GM18507 (cell line): ENCODE measurements around the gene MTFP1.

ENCODE experiments used
- DNase-seq: peaks from one replicate; pipeline ENCODE4 v3.0.0; 2011; ENCODE audit warnings: low read depth; ENCODE audit not compliant: insufficient read length; ENCODE audit errors: extremely low spot score
- FAIRE-seq: peaks from 2 replicates; lab custom pipeline; 2011; peaks lifted over from hg19 to GRCh38; lab: Jason Lieb, UNC

The MTFP1 gene, protein sequence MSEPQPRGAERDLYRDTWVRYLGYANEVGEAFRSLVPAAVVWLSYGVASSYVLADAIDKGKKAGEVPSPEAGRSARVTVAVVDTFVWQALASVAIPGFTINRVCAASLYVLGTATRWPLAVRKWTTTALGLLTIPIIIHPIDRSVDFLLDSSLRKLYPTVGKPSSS

DNA sequence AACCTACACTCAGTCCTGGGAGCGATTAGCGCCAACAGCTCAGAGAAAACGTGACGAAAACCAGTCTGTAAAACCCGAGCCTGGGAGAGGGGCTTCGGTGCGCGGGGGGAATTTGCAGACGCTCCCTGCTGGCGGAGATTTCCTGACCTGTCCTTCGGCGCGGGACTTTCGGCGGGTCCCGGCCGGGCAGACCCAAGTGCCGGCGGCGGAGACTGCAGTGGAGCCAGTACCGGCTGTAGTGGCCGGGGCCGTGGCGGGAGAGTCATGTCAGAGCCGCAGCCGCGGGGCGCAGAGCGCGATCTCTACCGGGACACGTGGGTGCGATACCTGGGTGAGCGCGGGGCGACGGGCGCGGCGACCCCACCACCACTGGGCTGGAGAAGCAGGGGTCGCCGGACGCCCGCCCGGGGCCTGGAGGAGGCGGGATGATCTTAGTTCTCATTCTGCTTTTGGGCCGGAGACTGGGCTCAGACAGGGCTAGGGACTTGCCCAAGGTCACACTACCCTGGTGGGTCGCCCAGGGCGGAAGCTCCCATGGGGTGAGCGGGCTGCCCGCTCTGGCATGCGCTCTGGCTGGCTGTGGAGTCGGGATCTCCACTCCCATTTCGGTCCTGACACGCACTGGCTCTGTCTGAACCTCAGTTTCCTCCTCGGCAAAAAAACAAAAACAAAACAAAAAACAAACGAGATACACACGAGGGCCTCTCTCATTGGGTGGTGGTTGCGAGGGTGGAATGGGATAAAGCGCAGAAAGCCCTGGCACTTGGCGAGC is at the start of gene MTFP1:
MTFP1 (plus strand) TSS at position 153 of the 772 bp plus-strand sequence; CDS start at position 265, 112 bp downstream.
- peak; percentile 47 for DNase-seq
- peak; percentile 83 for FAIRE-seq

DNA sequence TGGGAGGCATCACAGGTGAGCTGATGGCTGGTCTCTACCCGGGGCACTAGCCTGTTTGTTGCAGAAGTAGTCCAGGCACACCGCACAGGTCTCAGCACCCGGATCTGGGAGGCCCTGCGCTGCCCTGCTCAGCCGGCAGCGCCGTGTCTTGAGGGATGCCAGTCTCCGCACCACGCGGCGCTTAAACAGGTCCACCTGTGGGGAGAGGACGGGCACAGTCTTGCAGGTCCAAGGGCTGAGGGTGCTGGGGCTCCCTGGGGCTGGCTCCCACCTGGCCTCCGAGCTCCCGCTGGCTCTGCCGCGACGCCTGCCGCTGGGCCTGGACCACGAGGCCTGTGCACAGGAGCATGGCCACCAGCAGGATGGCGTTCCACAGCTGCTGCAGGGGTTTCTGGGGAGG is 45.6 kb upstream of the MTFP1 start:
- no peak for FAIRE-seq

DNA sequence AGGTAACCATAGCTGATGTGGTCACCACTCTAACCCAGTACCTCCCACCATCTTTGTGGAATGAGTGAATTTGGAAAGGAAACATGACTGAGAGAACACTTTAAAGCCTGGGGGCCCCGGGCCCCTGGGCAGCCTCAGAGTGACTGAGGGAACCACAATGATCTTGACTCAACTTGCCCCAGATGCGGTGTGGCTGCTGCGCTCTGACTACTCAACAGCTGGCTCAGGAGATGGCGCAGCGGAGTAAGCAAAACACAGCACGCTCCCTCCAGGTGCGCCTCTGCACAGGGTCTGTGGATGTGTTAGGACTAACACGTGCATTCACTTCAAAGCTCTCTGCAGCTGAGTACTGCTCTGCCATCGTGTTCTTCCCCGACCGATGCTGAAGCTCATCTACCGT is 44.3 kb upstream of the MTFP1 start:
- FAIRE-seq (no peak), DNase-seq (no peak)

More for the DNA sequence above, 45.6 kb upstream of the MTFP1 start:
- no peak for DNase-seq

DNA sequence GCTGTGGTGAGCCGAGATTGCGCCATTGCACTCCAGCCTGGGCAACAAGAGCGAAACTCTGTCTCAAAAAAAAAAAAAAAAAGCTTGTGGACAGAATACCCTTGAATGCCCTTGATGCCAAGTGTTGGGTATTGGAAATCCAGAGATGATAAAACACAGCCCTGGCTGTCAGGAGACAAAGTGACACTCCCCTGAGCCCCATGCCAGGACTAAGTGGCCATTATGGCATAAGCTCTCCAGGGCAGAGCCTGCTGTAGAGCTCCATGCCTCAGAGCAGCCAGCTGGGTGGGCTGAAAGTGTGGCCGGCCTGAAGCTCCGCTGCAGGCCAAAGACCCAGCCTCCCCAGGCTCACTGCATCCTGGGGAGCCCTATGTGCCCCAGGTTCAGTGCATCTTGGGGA is 43.2 kb upstream of the MTFP1 start:
- FAIRE-seq (no peak), DNase-seq (no peak)

DNA sequence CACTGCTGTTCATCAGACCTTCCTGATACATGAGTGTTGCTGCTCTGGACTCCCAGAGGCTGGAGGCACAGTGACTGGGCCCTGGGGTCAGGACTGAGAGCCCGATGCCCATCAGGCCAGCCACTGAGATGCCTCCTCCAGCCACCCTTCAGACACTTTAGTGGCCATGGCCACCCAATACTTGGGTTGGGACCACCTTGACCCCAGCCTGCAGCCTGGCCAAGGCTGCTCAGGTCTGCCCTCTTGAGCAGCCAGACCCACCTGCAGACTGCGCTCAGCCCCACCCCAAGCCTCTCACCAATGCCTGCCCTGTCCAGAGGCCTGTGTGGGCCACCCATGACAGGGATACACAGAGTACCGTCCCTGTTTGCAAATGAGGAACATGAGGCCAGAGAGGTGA is 42.5 kb upstream of the MTFP1 start:
- DNase-seq (no peak), FAIRE-seq (no peak)

DNA sequence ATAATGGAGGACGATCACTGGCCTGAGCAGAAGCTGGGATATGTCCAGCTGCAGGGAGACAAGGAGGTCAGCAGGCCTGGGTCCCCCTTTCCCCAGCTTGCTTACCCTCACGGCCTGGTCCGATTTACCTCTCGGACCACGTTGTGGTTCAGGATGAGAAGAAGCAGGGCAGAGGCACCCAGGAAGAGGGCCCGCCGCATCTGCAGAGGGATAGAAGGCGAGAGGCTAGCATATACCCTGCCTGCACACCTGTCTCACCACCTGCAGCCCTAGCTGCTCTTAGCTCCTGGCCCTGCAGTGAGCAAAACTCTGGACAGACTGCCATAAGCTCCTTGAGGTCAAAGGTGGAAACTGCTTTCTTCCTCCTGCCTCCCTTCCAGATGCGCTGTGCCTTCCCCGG is 39.6 kb upstream of the MTFP1 start:
- FAIRE-seq (no peak), DNase-seq (no peak)

DNA sequence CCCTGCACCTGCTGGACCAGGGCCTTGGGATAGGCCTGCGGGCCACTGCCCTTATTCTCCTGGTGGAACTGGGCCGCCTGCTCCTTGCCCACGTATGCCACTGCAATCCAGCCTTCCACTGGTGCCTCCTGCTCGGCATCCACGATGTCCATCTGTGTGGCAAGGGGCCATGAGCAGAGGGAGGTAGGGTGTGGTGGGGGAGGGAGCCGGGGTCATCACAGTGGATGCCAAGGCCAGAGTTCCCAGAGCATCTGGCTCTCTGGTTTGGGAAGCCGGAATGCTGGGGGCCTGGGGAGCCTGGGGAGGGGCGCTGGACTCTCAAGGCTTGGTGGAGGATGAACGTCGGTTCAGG is 39.0 kb upstream of the MTFP1 start:
- FAIRE-seq (no peak), DNase-seq (no peak)

DNA sequence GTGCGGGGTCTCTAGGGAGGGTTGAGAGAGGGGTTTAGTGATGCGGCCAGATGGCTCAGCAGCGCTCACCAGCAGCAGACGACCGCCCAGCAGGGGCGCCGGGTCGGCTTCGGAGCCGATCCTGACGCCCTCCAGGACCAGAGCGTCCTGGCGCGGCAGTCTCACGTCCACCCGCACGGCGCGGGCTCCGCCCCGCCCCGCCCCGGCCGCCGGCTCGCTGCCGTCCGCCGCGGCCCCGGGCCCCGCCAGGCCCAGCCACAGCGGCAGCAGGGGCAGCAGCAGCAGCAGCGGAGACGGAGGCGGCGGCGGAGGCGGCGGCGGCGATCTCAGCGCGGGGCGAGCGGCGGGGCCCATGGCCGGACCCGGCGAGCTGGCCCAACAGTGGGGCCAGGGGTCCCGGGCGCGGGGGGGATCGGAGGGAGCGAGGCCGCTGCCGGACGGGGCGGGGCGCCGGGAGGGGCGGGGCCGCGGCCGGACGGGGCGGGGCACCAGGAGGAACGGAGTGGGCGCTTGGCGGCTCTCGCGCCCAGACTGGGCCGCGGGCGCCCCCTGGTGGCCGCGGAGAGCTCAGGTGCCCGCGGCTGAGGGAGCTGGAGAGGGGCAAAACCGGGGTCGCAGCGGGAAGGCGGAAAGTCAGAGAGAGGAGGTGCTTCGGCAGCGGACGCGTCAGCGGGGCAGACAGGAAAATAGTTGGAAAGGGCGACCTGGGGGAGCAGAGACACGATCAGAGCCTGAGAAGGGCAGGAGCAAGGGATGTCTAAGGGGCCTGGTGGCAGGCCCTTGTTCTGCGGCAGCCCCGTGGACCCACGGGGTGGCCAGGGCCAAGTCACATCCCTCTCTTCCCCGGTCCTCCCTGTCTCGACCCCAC is 38.4 kb upstream of the MTFP1 start, which contains the start of gene RNF215:
RNF215 (minus strand) TSS at position 452 of the 868 bp plus-strand sequence; CDS start at position 354, 98 bp downstream.
- DNase-seq (peak; percentile 89), FAIRE-seq (peak; percentile 74)

DNA sequence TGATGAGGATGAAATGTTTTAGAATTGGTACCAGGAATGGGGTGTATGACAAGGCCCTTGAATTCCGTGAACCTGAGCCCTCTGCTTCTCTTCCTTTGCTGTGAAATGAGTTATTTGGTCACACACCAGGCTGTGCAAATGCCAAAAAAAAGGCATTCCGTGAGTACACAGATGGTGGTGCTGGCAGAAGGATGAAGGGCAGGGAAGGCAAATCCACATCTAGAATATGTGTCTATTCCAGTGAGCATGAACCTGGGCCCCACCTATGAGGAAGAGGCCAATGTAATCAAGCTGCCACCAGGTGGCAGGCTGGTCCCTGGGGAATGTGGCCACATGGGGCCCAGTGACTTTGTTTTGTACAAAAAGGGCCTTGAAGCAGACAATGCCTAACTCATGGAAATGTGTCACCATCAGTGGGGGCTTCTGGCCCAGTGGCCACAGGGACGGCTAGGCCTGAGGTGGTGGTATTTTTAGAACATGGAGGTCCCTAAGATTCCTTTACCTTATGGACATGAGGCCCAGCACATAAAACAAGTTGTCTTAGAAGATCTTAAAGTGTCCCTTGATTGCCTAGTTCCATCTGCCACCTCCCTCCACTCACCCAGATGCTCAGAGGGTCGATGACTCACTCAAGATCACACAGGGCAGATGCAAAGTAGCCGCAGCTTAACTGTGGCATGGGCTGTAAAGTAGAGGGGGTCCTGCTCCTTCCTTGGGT is 34.4 kb upstream of the MTFP1 start:
- DNase-seq, result peak; percentile 62
- FAIRE-seq, result peak; percentile 93

DNA sequence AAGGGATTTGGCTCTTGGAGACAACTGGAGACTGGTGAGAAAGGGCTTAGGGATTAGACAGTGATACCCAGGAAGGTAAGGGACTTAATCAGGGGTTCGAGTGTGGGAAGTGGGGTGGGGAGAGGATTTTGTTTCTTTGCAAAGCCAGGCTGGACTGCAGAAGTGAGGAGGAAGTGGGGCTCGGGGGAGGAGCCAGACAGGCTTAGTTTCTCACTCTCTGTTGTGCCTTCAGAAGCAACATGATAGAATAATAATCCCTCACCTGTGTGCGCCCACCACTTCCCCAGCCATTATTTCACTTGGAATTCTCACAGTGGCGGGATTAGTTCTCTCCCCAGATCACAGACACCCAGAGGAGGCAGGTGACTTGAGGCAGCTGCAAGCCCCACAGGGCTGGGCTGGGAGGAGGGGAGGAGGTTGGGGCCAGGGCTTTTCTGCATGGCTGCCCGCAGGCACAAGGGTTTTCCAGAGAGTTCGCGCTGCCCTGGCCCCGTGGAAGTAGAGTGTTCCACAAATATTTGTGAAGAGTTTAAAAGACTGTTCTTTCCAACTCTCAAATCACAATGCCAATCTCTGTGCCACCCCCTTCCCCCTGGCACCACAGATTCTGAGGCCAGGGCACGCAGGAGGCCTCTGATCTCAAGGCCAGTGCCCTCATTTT is 32.8 kb upstream of the MTFP1 start:
- DNase-seq (no peak), FAIRE-seq (peak; percentile 71)

DNA sequence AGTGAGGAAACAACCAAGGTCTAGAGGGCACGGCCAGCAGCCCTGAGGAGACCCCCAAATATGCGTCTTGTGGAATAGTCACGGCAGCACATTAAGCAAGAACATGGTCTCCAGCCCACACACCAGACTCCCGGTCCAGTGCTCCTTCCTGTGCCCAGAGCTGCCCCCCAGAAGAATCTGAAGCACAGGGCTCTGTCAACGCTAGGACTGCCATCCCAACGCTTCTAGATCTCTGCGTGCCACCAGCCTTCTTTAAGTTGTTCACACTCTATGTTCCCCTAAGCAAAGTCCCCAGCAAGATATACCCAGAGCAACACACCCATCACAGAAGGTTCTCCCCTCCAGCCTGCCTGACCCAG is 32.3 kb upstream of the MTFP1 start:
- FAIRE-seq, result no peak
- no peak for DNase-seq

DNA sequence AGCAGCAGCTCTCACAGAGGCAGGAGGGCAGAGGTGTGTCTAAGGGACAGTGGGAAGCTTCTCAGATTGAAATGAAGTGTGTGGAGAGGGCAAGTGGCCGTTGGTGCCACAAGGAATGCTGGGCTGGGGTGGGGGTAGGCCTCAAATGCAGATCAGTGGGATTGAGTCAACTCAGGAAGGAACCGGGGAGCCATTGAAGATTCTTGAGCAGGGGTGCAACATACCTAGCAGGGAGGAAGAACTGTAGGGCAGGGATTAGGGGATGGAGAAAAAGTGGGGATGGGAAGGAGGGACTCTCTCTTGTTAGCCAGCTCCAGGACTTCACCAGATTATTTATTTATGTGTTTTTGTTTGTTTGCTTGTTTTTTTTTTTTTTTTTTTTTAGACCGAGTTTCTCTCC is 31.7 kb upstream of the MTFP1 start:
- FAIRE-seq, result no peak
- no peak for DNase-seq

DNA sequence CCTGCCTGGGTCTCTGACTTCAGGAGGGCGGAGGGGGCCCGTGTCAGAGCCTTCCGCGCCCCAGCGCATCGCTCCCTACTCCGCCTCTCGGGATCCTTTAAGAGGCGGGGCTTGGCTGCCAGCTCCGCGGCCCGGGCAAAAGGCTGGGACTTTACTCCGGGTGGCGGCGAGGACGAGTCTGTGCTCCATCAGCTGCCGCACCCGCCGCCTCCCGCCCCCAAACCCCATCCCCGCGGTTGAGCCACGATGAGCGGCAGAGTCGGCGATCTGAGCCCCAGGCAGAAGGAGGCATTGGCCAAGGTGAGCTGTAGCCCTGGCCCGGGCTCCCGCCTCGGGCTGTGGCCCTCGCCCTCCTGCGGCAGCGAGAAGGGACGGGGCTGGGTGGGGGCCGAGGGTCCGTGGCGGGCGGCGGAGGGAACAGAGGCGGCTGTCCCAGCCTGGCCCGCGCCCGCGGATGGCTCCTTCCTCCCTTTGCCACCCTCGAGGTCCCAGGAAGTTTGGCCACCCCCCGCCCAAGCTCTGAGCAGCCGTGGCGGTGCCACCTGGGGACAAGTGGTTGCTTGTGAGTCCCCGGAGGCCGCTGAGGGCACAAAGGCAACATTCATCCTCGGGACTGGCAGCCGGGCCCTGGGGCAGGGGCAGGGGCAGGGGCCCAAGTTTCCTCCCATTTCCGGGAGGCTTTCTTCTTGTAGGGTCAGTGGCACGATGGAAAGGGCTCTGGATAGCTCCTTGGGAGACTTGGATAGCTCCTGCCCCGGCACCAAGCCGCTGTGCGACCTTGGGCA is 28.5 kb upstream of the MTFP1 start, which contains the start of gene SEC14L2:
SEC14L2 (plus strand) TSS at position 148 of the 785 bp plus-strand sequence; CDS start at position 247, 99 bp downstream.
- FAIRE-seq, result no peak
- DNase-seq, result no peak

DNA sequence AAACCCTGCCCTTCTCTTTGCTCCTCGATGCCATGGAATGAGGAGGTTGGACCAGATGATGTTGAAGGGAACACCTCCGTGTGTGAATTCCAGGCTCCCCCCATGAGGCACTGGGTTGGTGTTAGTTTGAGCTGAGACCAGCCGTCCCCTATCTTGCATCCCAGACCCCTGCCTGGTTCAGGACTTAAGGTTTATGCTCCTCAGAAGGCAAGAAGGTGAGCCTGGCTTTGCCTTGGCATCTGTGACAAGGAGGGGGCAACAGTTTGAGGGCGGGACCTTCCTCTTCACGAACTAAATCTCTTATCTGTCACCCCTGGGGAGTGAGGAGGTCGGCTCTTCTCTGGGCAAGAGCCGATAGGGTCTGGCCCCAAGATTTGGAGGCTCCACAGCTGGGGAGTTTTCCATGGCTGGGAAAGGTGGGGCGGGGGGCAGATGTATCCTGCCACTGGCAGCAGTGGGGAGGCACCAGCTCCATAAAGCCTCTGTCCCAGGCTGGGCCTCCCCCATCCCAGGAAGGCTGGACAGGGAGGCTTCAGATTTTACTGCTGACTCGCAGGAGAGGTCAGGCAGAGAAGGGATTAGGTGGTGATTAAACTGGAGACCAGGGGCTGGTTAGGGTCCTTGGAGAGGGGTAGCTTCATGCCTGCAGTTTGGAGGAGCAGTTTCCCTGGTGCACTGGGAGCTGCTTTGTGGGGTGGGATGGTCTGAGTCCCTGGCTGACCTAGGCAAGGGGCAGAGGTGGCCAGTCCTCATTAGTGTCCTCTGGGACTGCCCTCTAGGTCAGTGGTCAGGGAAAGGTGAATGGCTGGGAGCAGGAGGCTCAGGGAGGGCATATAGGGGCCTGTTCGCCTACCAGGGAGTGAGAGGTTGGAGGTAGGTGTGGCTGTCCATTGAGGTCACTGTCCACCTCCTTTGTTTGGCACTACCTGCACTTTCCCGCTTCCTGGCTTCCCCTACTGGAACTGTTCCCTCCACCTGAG is 27.6 kb upstream of the MTFP1 start:
- FAIRE-seq (no peak), DNase-seq (no peak)

DNA sequence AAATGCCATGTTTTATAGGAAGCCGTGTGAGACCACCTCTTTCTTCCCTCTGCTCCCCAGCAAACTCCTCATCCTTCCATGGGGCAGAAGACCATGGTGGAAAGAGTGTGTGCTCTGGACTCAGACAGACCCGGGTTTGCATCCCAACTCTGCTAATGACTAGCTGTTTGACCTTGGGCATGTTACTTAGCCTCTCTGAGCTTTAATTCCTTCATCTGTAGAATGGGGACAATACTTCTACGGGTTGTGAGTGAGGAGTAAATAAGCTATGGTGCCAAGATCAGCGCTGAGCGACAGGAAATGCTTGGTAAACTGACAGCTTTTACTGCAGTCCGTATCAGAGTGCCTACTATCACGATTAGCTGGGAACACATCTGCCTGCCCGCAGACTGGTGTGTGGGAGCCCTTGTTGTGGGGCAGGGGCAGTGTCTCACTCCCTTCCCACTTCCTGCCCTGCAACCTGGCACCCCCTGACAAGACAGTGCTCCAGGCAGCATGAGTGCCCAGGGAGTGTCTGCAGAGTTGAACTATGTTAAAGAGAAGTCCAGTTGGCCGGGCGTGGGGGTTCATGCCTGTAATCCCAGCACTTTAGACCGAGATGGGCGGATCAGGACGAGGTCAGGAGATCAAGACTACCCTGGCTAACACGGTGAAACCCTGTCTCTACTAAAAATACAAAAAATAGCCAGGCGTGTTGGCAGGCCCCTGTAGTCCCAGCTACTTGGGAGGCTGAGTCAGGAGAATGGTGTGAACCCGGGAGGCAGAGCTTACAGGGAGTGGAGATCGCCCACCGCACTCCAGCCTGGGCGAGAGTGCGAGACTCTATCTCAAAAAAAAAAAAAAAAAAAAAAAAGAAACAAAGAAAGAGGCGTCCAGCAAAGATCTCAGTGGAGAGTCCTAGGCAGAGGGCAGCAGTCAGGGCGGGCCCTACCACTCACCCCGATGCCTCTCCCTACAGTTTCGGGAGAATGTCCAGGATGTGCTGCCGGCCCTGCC is 26.6 kb upstream of the MTFP1 start:
- FAIRE-seq (no peak), DNase-seq (no peak)

DNA sequence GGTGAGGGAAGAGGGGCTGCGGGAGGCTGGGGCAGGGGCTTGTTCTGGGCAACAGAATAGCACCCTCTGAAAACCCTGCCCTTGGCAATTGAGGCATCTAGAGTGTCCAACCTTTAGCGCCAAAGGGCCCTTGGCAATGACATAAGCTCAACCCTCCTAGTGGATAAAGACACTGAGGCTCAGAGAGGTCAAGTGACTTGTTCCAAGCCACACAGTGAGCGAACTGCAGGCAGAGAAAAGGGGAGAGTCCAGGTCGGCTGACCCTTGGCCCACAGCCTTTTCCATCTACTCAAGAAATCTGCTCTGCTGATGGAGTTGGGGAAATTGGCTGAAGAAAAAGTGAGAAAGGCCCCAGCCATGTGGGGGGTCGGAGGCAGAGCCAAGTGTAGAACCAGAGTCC is 25.9 kb upstream of the MTFP1 start:
- no peak for DNase-seq
- no peak for FAIRE-seq
